DND-41 (cell line): ENCODE data around the gene KLF5.

ENCODE experiments used
- ATAC-seq: fragments of 200-7000 bp; cut with Tn5 transposase; 3 replicates; pipeline ENCODE4 v1.9.1; 2021; ENCODE audit warnings: low read depth; ENCODE audit not compliant: insufficient read depth
- DNase-seq: peaks from one replicate; pipeline ENCODE4 v3.0.0-alpha.2; 2020
- H2AFZ ChIP-seq: 2 replicates; pipeline ENCODE4 v1.6.0; 2012; ENCODE audit warnings: low read depth, low read length
- H3K27ac ChIP-seq: 2 replicates; pipeline ENCODE4 v1.5.1; 2012; ENCODE audit warnings: low read length, inconsistent platforms
- H3K27me3 ChIP-seq: fragments of 200-600 bp; sonication (generic); 2 replicates; pipeline ENCODE4 v1.6.0; 2012; ENCODE audit warnings: low read length, mild to moderate bottlenecking, inconsistent platforms; ENCODE audit not compliant: insufficient read depth, poor library complexity
- H3K36me3 ChIP-seq: 2 replicates; pipeline ENCODE4 v1.5.1; 2012; ENCODE audit warnings: low read length, inconsistent platforms; ENCODE audit not compliant: insufficient read depth
- H3K4me1 ChIP-seq: 2 replicates; pipeline ENCODE4 v1.5.1; 2012; ENCODE audit warnings: mild to moderate bottlenecking, low read length; ENCODE audit not compliant: insufficient read depth
- H3K4me2 ChIP-seq: 2 replicates; pipeline ENCODE4 v1.6.0; 2012; ENCODE audit warnings: mild to moderate bottlenecking, moderate library complexity, low read length, inconsistent platforms; ENCODE audit not compliant: insufficient read depth
- H3K4me3 ChIP-seq, 2 experiments: fragments of 200-600 bp in 1 of 2; shearing (Covaris generic) in 1 of 2; 2 replicates each; pipeline ENCODE4 v1.5.1; 2012 to 2016; ENCODE audit warnings: inconsistent platforms in 2 of 2, low read length in 2 of 2, mild to moderate bottlenecking in 2 of 2, low read depth in 1 of 2, moderate library complexity in 1 of 2
- H3K79me2 ChIP-seq: 2 replicates; pipeline ENCODE4 v1.6.0; 2012; ENCODE audit warnings: low read length, inconsistent platforms; ENCODE audit not compliant: insufficient read depth
- H3K9ac ChIP-seq: 2 replicates; pipeline ENCODE4 v1.6.0; 2012; ENCODE audit warnings: low read depth, mild to moderate bottlenecking, inconsistent platforms, low read length, moderate library complexity
- H3K9me3 ChIP-seq: 2 replicates; pipeline ENCODE4 v1.5.1; 2012; ENCODE audit warnings: low read length, moderate library complexity, mild to moderate bottlenecking, inconsistent platforms; ENCODE audit not compliant: insufficient read depth, severe bottlenecking
- H4K20me1 ChIP-seq: 2 replicates; pipeline ENCODE4 v1.6.0; 2012; ENCODE audit warnings: low read length; ENCODE audit not compliant: insufficient read depth
- CTCF ChIP-seq: IDR thresholded peaks from 2 replicates; pipeline ENCODE4 v1.5.1; 2012; ENCODE audit warnings: borderline replicate concordance, low read length, moderate library complexity, mild to moderate bottlenecking; ENCODE audit not compliant: poor library complexity, severe bottlenecking; ENCODE audit errors: extremely low read depth
- EZH2 ChIP-seq: IDR thresholded peaks from 3 replicates; pipeline ENCODE4 v1.6.1; 2012; ENCODE audit warnings: borderline replicate concordance, low read depth, mild to moderate bottlenecking, moderate library complexity, low read length, inconsistent platforms; ENCODE audit not compliant: severe bottlenecking

Gene KLF5

DNA sequence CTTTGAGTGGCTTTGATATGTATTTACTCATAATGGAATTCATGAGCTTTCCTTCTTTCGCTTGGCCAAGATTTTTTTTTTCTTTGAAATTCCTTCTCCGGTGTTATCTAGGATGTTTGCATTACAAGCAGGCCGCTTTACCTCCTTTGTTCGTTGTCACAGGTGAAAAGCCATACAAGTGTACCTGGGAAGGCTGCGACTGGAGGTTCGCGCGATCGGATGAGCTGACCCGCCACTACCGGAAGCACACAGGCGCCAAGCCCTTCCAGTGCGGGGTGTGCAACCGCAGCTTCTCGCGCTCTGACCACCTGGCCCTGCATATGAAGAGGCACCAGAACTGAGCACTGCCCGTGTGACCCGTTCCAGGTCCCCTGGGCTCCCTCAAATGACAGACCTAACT, 16.7 kb downstream of the KLF5 start:
- Histone ChIP-seq H3K4me3 (no peak overlapping the region), H4K20me1 (no peaks in the 10 kb centered on the region; the same call in 1 of the 2 replicates), H3K27me3 (no peaks in the 10 kb centered on the region), H3K4me1 (no peaks in the 10 kb centered on the region), H3K79me2 (no peaks in the 10 kb centered on the region), H3K4me2 (no peak overlapping the region), H2AFZ (no peak overlapping the region), H3K27ac (no peak overlapping the region), H3K9me3 (no peaks in the 10 kb centered on the region), H3K9ac (no peak overlapping the region), H3K36me3 (0 out of 2 replicates have a peak, but pooled peaks cover 4% of the 10 kb centered on the region)
- DNase-seq (no peak), ATAC-seq (no peak)
- TF ChIP-seq CTCF, result no peak
- TF ChIP-seq EZH2, result no peak

- H4K20me1 ChIP-seq, result no peaks in the 10 kb centered on the region
- no peak for DNase-seq
- H3K27ac ChIP-seq, result no peak overlapping the region
- no peaks in the 10 kb centered on the region for H3K79me2 ChIP-seq
- 0 out of 2 replicates have a peak, but pooled peaks cover 4% of the 10 kb centered on the region for H3K36me3 ChIP-seq
- no peaks in the 10 kb centered on the region for H3K4me1 ChIP-seq
- no peak overlapping the region for H3K9ac ChIP-seq
- no peak overlapping the region for H3K4me2 ChIP-seq
- no peak overlapping the region for H2AFZ ChIP-seq
- no peaks in the 10 kb centered on the region for H3K27me3 ChIP-seq
- H3K9me3 ChIP-seq, result no peaks in the 10 kb centered on the region
- no peak for ATAC-seq
- H3K4me3 ChIP-seq, result no peak overlapping the region
- no peak for TF ChIP-seq CTCF
- TF ChIP-seq EZH2, result no peak
These were observed 17.1 kb downstream of the KLF5 start for GRCh38 chr13:73075954-73076353.

DNA sequence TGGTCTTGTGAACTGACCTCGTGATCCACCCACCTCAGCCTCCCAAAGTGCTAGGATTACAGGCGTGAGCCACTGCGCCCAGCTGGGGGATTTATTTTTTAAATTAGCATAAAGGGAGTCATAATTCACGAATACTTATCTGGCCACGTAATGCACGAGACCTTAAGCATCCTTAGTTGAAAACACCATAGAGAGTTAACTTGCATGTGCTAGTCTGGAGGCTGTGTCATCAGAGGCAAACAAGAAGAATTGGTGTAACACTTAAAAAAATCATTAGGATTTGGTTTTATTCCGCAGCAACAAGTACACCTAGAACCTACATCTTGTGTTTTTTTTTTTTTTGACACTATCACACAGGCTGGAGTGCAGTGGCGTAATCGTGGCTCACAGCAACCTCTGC, 19.1 kb downstream of the KLF5 start:
- no peak overlapping the region for H3K27ac ChIP-seq
- H3K79me2 ChIP-seq, result no peaks in the 10 kb centered on the region
- H4K20me1 ChIP-seq, result no peaks in the 10 kb centered on the region
- H3K9ac ChIP-seq, result no peak overlapping the region
- no peak overlapping the region for H2AFZ ChIP-seq
- DNase-seq (no peak), ATAC-seq (no peak)
- H3K4me1 ChIP-seq, result no peaks in the 10 kb centered on the region
- no peaks in the 10 kb centered on the region for H3K9me3 ChIP-seq
- no peak overlapping the region for H3K4me2 ChIP-seq
- no peak overlapping the region for H3K4me3 ChIP-seq
- H3K27me3 ChIP-seq, result no peaks in the 10 kb centered on the region
- H3K36me3 ChIP-seq, result 0 out of 2 replicates have a peak, but pooled peaks cover 4% of the 10 kb centered on the region
- TF ChIP-seq CTCF (no peak), EZH2 (no peak)

- H4K20me1 ChIP-seq, result no peaks in the 10 kb centered on the region
- 0 out of 2 replicates have a peak, but pooled peaks cover 4% of the 10 kb centered on the region for H3K36me3 ChIP-seq
- no peak overlapping the region for H3K4me3 ChIP-seq
- no peaks in the 10 kb centered on the region for H3K4me1 ChIP-seq
- no peak for DNase-seq
- no peaks in the 10 kb centered on the region for H3K9me3 ChIP-seq
- H3K27me3 ChIP-seq, result no peaks in the 10 kb centered on the region
- H3K9ac ChIP-seq, result no peak overlapping the region
- H3K4me2 ChIP-seq, result no peak overlapping the region
- H3K27ac ChIP-seq, result no peak overlapping the region
- H3K79me2 ChIP-seq, result no peaks in the 10 kb centered on the region
- H2AFZ ChIP-seq, result no peak overlapping the region
- no peak for ATAC-seq
- no peak for TF ChIP-seq CTCF
- no peak for TF ChIP-seq EZH2
These were observed 20.6 kb downstream of the KLF5 start for GRCh38 chr13:73079359-73079758.
